GM19238 (cell line): Measurements from ENCODE around the gene SHISA5.
"Not testable (repeated sequence)": the region's sequence is repeated elsewhere in the genome, so short reads cannot be mapped to it uniquely, and the experiment has no call there.

ENCODE experiments used
- DNase-seq: peaks from one replicate; pipeline ENCODE4 v3.0.0; 2011; ENCODE audit warnings: low spot score; ENCODE audit not compliant: insufficient read length

SHISA5 gene

GRCh38 chr3:48504051-48504946, at the start of gene SHISA5:
Gene SHISA5 (minus strand): TSS chr3:48504174. CDS start chr3:48504094, 80 bp downstream.
- peak; percentile 53 for DNase-seq

- no peak for DNase-seq
Measured at GRCh38 chr3:48553361-48553760, 49.4 kb upstream of the SHISA5 start.

- DNase-seq, result no peak
Measured at GRCh38 chr3:48552111-48552951, 48.4 kb upstream of the SHISA5 start.

GRCh38 chr3:48551651-48552050, 47.7 kb upstream of the SHISA5 start:
- not testable (repeated sequence) for DNase-seq

- peak; percentile 78 for DNase-seq
Measured at GRCh38 chr3:48548729-48549705, 45.0 kb upstream of the SHISA5 start.

- DNase-seq, result no peak
Measured at GRCh38 chr3:48548126-48548525, 44.2 kb upstream of the SHISA5 start.

- no peak for DNase-seq
Measured at GRCh38 chr3:48546203-48546829, 42.3 kb upstream of the SHISA5 start.

GRCh38 chr3:48544141-48544540, 40.2 kb upstream of the SHISA5 start:
- DNase-seq, result no peak

GRCh38 chr3:48543271-48543866, 39.4 kb upstream of the SHISA5 start:
- DNase-seq, result no peak

- no peak for DNase-seq
Measured at GRCh38 chr3:48538451-48538850, 34.5 kb upstream of the SHISA5 start.

- DNase-seq, result no peak
Measured at GRCh38 chr3:48536785-48537184, 32.8 kb upstream of the SHISA5 start.

GRCh38 chr3:48536116-48536515, 32.1 kb upstream of the SHISA5 start:
- DNase-seq, result no peak

GRCh38 chr3:48535578-48535977, 31.6 kb upstream of the SHISA5 start:
- no peak for DNase-seq

GRCh38 chr3:48532977-48533337, 29.0 kb upstream of the SHISA5 start:
- DNase-seq, result no peak

GRCh38 chr3:48532271-48532976, 28.4 kb upstream of the SHISA5 start:
- no peak for DNase-seq

- DNase-seq, result not testable (repeated sequence)
Measured at GRCh38 chr3:48530701-48531100, 26.7 kb upstream of the SHISA5 start.

- no peak for DNase-seq
Measured at GRCh38 chr3:48528754-48529153, 24.8 kb upstream of the SHISA5 start.

GRCh38 chr3:48528048-48528447, 24.1 kb upstream of the SHISA5 start:
- DNase-seq, result no peak

- no peak for DNase-seq
Measured at GRCh38 chr3:48524970-48525369, 21.0 kb upstream of the SHISA5 start.

GRCh38 chr3:48521635-48522034, 17.7 kb upstream of the SHISA5 start:
- DNase-seq, result no peak
